ENCODE results near the gene CPA1.

Gene CPA1

DNA sequence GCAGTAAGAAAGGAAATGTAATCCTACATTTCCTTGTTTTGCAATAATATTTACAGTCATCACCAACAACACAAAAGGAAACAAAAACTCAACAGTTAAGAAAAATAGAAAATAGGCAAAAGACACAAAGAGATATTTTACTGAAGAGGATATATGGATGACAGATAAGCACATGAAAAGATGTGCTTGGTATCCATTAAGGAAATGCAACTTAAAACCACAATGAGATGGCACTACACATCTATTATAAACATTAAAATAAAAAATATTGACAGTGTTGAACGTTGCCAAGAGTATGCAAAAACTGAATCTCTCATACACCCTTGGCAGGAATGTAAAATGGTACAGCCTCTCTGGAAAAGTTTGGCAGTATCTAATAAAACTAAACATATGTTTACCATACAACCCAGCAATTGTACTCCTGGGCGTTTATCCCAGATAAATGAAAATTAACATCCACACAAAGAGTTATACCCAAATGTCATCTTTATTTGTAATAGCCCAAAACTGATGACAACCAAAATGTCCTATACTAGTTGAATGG lies 55.1 kb downstream of the CPA1 start:
- TF ChIP-seq, protein P1, sequence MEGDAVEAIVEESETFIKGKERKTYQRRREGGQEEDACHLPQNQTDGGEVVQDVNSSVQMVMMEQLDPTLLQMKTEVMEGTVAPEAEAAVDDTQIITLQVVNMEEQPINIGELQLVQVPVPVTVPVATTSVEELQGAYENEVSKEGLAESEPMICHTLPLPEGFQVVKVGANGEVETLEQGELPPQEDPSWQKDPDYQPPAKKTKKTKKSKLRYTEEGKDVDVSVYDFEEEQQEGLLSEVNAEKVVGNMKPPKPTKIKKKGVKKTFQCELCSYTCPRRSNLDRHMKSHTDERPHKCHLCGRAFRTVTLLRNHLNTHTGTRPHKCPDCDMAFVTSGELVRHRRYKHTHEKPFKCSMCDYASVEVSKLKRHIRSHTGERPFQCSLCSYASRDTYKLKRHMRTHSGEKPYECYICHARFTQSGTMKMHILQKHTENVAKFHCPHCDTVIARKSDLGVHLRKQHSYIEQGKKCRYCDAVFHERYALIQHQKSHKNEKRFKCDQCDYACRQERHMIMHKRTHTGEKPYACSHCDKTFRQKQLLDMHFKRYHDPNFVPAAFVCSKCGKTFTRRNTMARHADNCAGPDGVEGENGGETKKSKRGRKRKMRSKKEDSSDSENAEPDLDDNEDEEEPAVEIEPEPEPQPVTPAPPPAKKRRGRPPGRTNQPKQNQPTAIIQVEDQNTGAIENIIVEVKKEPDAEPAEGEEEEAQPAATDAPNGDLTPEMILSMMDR (IDR thresholded peaks at IDR 0.05; ENCODE audit: low read length, missing control alignments): no peak
- no peak for DNase-seq (ENCODE audit: low read depth)

DNA sequence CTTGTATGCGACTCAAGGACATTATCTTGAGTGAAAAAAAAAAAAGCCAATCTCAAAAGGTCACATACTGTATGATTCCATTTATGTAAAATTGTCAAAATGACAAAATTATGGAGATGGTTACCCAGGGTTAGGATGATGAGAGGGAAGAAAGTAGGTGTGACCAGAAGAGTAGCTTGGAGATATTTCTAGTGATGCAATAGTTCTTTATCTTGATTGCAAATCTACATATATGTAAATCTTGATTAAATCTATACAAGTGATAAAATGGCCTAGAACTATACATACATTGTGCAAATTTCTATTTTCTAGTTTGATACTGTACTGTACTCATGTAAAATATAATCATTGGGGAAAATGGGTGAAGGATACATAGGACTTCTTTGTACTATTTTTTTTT lies 56.0 kb downstream of the CPA1 start:
- no peak overlapping the region for H3K4me3 ChIP-seq (replicated peaks; ENCODE audit: low read depth, low read length)
- no peak for DNase-seq (ENCODE audit: low read depth)
- TF ChIP-seq, protein P1 (IDR thresholded peaks at IDR 0.05; ENCODE audit: low read length, missing control alignments): no peak

More for the DNA sequence above, 55.1 kb downstream of the CPA1 start:
- H3K4me3 ChIP-seq (replicated peaks; ENCODE audit: low read depth, low read length): no peak overlapping the region

Data from fibroblast of pulmonary artery (primary cell).